Measurements from ENCODE around the gene RNF5. TPM values are rescaled to one million over a fixed set of nuclear protein-coding genes. Genes with fewer than 3 reads are reported as not detected.

Gene RNF5
- total and polyA plus RNA-seq, 2 donors (not counting 1 experiment from before 2014, with no cell fraction given) = 25.5 to 40.7 TPM

- ChIA-PET CTCF (no interaction called here), POLR2A (no interaction called here)
- Mint-ChIP-seq H3K4me3 (no peak overlapping the region), H3K27me3 (peaks cover 57% of the 10 kb centered on the region), H3K9me3 (ENCODE audit: insufficient read depth) (no peaks in the 10 kb centered on the region), H3K4me1 (peaks cover 30% of the 10 kb centered on the region), H3K27ac (no peak overlapping the region)
- Histone ChIP-seq H3K36me3 (replicated peaks in 1 of 2; ENCODE audit: control extremely low read depth in 1 of 2, control insufficient read depth in 1 of 2, extremely low read depth in 1 of 2, insufficient read depth in 2 of 2, low read length in 1 of 2) (no peaks in the 10 kb centered on the region), H3K27ac (ENCODE audit: low read length in 2 of 2) (no peak overlapping the region), H3K79me2 (ENCODE audit: control insufficient read depth, insufficient read depth, low read length) (no peaks in the 10 kb centered on the region), H4K20me1 (ENCODE audit: control insufficient read depth, insufficient read depth, low read length, poor library complexity, severe bottlenecking) (no peaks in the 10 kb centered on the region), H3K4me1 (ENCODE audit: control insufficient read depth in 2 of 2, insufficient read depth in 2 of 2, low read length in 2 of 2) (peaks cover 15 to 22% of the 10 kb centered on the region in 2 donors), H3K4me3 (ENCODE audit: control extremely low read depth in 1 of 5, extremely low read depth in 1 of 5, insufficient read depth in 1 of 5, low read depth in 2 of 5, low read length in 4 of 5) (no peak overlapping the region), H3K9ac (ENCODE audit: low read length) (no peak overlapping the region), H3K9me3 (ENCODE audit: control extremely low read depth in 1 of 3, control insufficient read depth in 2 of 3, insufficient read depth in 1 of 3, low read length in 2 of 3) (peaks cover 0 to 16% (median 3%) of the 10 kb centered on the region in 3 donors), H3K4me2 (replicated peaks; ENCODE audit: low read depth, low read length, poor library complexity, severe bottlenecking) (no peak overlapping the region), H2AFZ (ENCODE audit: insufficient read depth, low read depth, low read length, poor library complexity, severe bottlenecking) (no peak overlapping the region), H3K27me3 (replicated peaks in 1 of 4; ENCODE audit: control extremely low read depth in 1 of 4, control insufficient read depth in 3 of 4, insufficient read depth in 4 of 4, low read length in 3 of 4) (peaks cover 0 to 50% (median 27%) of the 10 kb centered on the region in 4 experiments)
- no peak for TF ChIP-seq EZH2 (IDR thresholded peaks at IDR 0.05; ENCODE audit: borderline replicate concordance, insufficient read depth, low read depth, low read length, poor library complexity, severe bottlenecking)
- no peak for TF ChIP-seq CTCF (IDR thresholded peaks at IDR 0.05)
- ATAC-seq (ENCODE audit: low read depth) (no peak), DNase-seq (no peak)
- WGBS (ENCODE audit: insufficient coverage) = 100% methylated on average over 2 of the region's 4 CpGs
- intact Hi-C loops (cut with micrococcal nuclease) = no loop called here
Observed at GRCh38 chr6:32147401-32148132, 30.6 kb upstream of the RNF5 start.

Data from B cell (primary cell).